Neutrophil (primary cell): ENCODE measurements around the gene RPS28.
"Not testable (repeated sequence)": the region's sequence is repeated elsewhere in the genome, so short reads cannot be mapped to it uniquely, and the experiment has no call there.

Source experiments
- H3K27ac ChIP-seq: fragments of 200-600 bp; sonication (generic); 2 replicates; pipeline ENCODE4 v1.5.1; 2016; ENCODE audit warnings: mild to moderate bottlenecking, moderate library complexity
- H3K27me3 ChIP-seq: fragments of 200-600 bp; sonication (generic); 2 replicates; pipeline ENCODE4 v1.6.0; 2016; ENCODE audit warnings: mild to moderate bottlenecking
- H3K36me3 ChIP-seq: fragments of 200-600 bp; sonication (generic); 2 replicates; pipeline ENCODE4 v1.5.1; 2017
- H3K4me1 ChIP-seq, 2 experiments: fragments of 200-600 bp in 1 of 2; sonication (generic) in 1 of 2; 1 replicate in 1 of 2; 2 replicates in 1 of 2; pipeline versions ENCODE4 v1.5.1 to v1.6.1; 2013 to 2016; ENCODE audit warnings: low read depth in 1 of 2, low read length in 1 of 2, mild to moderate bottlenecking in 1 of 2, moderate library complexity in 1 of 2; ENCODE audit not compliant: control insufficient read depth in 1 of 2, insufficient read depth in 1 of 2
- H3K4me3 ChIP-seq, 2 experiments: fragments of 200-600 bp in 1 of 2; sonication (generic) in 1 of 2; 1 replicate in 1 of 2; 2 replicates in 1 of 2; pipeline ENCODE4 v1.5.1; 2013 to 2016; ENCODE audit warnings: low read depth in 1 of 2, low read length in 1 of 2, mild to moderate bottlenecking in 1 of 2, moderate library complexity in 1 of 2
- H3K9me3 ChIP-seq: fragments of 200-600 bp; sonication (generic); 2 replicates; pipeline ENCODE4 v1.5.1; 2016
- TF ChIP-seq, protein P1 (sequence below): fragments of 200-600 bp; sonication (generic); IDR thresholded peaks from 2 replicates; pipeline ENCODE4 v1.5.1; 2016; ENCODE audit warnings: antibody characterized with exemption

Gene RPS28

DNA sequence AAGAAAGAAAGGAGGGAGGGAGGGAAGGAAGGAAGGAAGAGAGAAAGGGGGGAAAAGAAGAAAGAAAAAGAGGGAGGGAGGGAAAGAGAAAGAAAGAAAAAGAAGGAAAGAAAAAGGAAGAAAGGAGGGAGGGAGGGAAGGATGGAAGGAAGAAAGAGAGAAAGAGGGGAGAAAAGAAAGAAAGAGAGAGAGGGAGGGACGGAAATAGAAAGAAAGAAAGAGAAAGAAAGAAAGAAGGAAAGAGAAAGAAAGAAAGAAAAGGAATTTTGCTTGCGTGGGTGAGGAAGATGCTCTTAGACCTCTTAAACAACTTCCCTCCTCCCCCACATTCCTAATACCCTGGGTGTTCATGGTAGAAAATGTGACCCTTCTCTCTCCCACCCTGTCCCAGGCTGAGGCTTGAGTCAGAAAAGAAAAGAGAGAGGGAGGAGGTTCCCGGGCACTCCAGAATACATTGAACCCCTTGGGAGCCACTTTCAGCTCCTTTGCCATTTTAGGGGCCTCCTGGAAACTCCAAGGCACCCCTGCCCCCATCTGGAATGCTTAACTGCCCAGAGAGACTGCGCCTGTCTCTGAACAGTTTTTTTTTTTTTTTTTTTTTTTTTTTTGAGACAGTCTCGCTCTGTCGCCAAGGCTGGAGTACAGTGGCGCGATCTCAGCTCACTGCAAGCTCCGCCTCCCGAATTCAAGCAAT, 31.0 kb downstream of the RPS28 start:
- TF ChIP-seq, protein P1, sequence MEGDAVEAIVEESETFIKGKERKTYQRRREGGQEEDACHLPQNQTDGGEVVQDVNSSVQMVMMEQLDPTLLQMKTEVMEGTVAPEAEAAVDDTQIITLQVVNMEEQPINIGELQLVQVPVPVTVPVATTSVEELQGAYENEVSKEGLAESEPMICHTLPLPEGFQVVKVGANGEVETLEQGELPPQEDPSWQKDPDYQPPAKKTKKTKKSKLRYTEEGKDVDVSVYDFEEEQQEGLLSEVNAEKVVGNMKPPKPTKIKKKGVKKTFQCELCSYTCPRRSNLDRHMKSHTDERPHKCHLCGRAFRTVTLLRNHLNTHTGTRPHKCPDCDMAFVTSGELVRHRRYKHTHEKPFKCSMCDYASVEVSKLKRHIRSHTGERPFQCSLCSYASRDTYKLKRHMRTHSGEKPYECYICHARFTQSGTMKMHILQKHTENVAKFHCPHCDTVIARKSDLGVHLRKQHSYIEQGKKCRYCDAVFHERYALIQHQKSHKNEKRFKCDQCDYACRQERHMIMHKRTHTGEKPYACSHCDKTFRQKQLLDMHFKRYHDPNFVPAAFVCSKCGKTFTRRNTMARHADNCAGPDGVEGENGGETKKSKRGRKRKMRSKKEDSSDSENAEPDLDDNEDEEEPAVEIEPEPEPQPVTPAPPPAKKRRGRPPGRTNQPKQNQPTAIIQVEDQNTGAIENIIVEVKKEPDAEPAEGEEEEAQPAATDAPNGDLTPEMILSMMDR: no peak

DNA sequence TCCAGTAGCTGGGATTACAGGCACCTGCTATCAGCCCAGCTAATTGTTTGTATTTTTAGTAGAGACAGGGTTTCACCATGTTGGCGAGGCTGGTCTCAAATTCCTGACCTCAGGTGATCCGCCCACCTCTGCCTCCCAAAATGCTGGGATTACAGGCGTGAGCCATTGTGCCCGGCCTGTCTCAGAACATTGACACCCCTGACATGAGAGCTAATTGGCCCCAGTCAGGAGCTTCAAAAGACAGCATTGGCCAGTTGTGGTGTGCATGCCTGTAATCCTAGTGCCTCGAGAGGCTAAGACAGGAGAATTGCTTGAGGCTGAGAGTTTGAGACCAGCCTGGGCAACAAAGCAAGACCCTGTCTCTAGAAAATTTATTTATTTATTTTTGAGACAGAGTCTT, 31.5 kb downstream of the RPS28 start:
- not testable (repeated sequence) for H3K4me3 ChIP-seq

More for the DNA sequence above, 31.0 kb downstream of the RPS28 start:
- no peak overlapping the region for H3K4me3 ChIP-seq
- H3K4me1 ChIP-seq: peaks cover 0 to 7% of the 10 kb centered on the region in 2 experiments
- H3K27ac ChIP-seq: no peak overlapping the region
- H3K36me3 ChIP-seq: no peaks in the 10 kb centered on the region
- no peaks in the 10 kb centered on the region for H3K9me3 ChIP-seq
- H3K27me3 ChIP-seq: peaks cover 42% of the 10 kb centered on the region

DNA sequence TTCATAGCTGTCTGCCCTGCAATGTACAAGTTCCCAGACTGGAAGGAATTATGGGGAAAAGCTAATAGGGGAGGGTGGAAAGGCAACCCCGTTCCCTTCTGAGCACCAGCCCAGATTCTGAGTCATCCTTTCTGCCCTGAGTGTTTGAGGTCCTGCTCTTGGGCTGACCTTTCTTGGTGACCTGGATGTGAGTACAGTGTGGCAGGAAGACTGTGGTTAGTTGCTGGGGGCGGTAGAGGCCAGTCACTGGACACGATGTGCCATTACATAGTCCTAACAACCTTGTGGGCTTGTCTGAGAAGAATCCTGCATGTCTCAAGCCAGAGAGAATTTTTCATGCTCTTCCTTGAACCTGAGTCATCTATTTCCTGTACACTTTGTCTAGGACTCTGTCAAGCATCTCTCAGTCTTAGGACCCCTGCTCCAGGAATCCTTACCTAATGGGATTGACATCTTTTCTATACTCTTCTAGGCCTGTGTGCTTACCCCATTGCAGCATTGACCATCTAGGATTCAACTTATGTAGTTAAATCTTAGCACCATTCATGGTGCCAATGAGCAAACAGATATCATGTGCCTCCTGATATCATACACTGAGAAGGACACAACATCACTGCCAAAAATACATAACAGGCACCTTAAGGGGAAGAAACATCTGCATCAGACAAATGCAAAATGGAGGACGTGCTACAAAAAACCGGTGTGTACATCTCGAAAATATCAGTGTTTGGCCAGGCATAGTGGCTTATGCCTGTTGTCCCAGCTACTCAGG, 34.5 kb downstream of the RPS28 start:
- H3K4me1 ChIP-seq: peaks cover 0 to 7% of the 10 kb centered on the region in 2 experiments
- TF ChIP-seq, protein P1: no peak

More for the DNA sequence above, 31.5 kb downstream of the RPS28 start:
- not testable (repeated sequence) for H3K9me3 ChIP-seq, H3K4me1 ChIP-seq, H3K36me3 ChIP-seq, H3K27ac ChIP-seq
- peaks cover 42% of the 10 kb centered on the region for H3K27me3 ChIP-seq

DNA sequence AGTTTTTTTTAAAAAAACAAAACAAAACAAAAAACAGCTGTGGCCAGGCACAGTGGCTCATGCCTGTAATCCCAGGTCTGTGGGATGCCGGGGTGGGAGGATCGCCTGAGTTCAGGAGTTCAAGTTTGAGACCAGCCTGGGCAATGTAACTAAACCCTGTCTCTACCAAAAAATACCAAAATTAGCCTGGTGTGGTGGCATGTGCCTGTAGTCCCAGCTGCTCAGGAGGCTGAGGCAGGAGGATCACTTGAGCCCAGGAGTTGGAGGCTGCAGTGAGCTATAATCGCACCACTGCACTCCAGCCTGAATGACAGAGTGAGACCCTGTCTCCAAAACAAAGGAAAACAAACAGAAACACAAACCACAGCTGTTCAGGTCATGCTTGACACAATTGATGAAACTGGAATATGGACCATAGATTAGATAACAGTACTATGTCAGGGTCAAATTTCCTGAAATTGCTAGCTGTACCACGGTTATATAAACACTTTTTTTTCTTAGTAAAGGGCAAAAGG, 35.8 kb downstream of the RPS28 start:
- H3K4me1 ChIP-seq: peaks cover 0 to 7% of the 10 kb centered on the region in 2 experiments
- no peaks in the 10 kb centered on the region for H3K9me3 ChIP-seq
- H3K27ac ChIP-seq: no peak overlapping the region
- TF ChIP-seq, protein P1: no peak
- no peak overlapping the region for H3K4me3 ChIP-seq
- H3K27me3 ChIP-seq: peaks cover 37% of the 10 kb centered on the region
- no peaks in the 10 kb centered on the region for H3K36me3 ChIP-seq

More for the DNA sequence above, 34.5 kb downstream of the RPS28 start:
- Histone ChIP-seq H3K36me3 (no peaks in the 10 kb centered on the region), H3K27me3 (peaks cover 38% of the 10 kb centered on the region), H3K9me3 (no peaks in the 10 kb centered on the region), H3K4me3 (no peak overlapping the region), H3K27ac (no peak overlapping the region)

DNA sequence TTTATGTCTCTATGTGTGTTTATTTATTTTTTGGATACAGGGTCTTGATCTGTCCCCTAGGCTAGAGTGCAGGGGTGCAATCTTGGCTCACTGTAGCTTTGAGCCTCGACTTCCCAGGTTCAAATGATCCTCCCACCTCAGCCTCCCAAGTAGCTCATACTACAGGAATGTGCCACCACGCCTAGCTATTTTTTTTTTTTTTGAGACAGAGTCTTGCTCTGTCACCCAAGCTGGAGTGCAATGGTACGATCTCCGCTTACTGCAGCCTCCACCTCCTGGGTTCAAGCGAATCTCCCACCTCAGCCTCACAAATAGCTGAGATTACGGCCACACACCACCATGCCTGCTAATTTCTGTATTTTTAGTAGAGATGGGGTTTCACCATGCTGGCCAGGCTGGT, 37.7 kb downstream of the RPS28 start:
- Histone ChIP-seq H3K9me3 (no peaks in the 10 kb centered on the region), H3K36me3 (no peaks in the 10 kb centered on the region), H3K4me1 (peaks cover 6 to 11% of the 10 kb centered on the region in 2 experiments), H3K27me3 (peaks cover 37% of the 10 kb centered on the region), H3K4me3 (no peak overlapping the region), H3K27ac (no peak overlapping the region)
- TF ChIP-seq, protein P1: no peak

DNA sequence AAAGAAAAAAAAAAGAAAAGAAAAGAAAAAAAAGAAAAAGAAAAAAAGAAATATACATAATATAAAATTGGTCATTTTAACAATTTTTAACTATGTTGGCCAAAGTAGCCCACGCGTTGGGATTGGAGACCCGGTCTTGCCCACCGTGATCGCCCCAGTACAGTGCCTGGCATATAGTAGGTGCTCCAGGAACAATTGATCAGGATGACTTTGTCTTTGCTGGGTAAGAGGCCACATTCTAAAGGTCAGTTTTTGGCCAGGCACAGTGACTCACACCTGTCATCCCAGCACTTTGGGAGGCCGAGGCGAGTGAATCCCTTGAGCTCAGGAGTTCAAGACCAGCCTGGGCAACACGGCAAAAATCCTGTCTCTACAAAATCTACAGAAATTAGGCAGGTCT, 38.9 kb downstream of the RPS28 start:
- no peaks in the 10 kb centered on the region for H3K36me3 ChIP-seq

More for the DNA sequence above, 38.9 kb downstream of the RPS28 start:
- H3K4me1 ChIP-seq: peaks cover 8 to 12% of the 10 kb centered on the region in 2 experiments
- H3K27ac ChIP-seq: no peak overlapping the region
- TF ChIP-seq, protein P1: no peak
- H3K27me3 ChIP-seq: peaks cover 49% of the 10 kb centered on the region
- no peak overlapping the region for H3K4me3 ChIP-seq
- H3K9me3 ChIP-seq: no peaks in the 10 kb centered on the region
